Panc1 (cell line): ENCODE results near the gene ENOX2. TPM values are rescaled to one million over a fixed set of nuclear protein-coding genes. Genes with fewer than 3 reads are reported as not detected.

Source experiments
- ATAC-seq: fragments of 200-7000 bp; cut with Tn5 transposase; 2 replicates; pipeline ENCODE4 v1.9.1; 2020; ENCODE audit warnings: mild to moderate bottlenecking, moderate library complexity
- BruUV-seq: library from RNA; stranded (reverse); fragments of 400-500 nt; replicated peaks from 2 replicates; lab custom pipeline; 2021; lab: Mats Ljungman, UMichigan
- CTCF ChIA-PET: fragments of 300-600 bp; sonication (Branson Sonifier 250); formaldehyde crosslinking; loops from one replicate; lab custom pipeline; 2022; ENCODE audit warnings: antibody characterized with exemption; lab: Charles Lee
- POLR2A ChIA-PET: fragments of 300-600 bp; sonication (Branson Sonifier 250); formaldehyde crosslinking; loops from one replicate; lab custom pipeline; 2022; ENCODE audit warnings: antibody characterized with exemption; lab: Charles Lee
- DNase-seq: peaks from one replicate; pipeline ENCODE4 v3.0.0-alpha.2; 2010; ENCODE audit warnings: low read depth, low spot score
- H3K27ac ChIP-seq: 2 replicates; pipeline ENCODE4 v1.5.1; 2011; ENCODE audit warnings: mild to moderate bottlenecking, low read length, inconsistent platforms
- H3K27me3 ChIP-seq: fragments of 200-500 bp; sonication (Bioruptor generic); 2 replicates; pipeline ENCODE4 v1.6.0; 2014; ENCODE audit warnings: low read length, inconsistent platforms; ENCODE audit not compliant: control insufficient read depth, insufficient read depth
- H3K36me3 ChIP-seq: fragments of 200-500 bp; sonication (Bioruptor generic); 2 replicates; pipeline ENCODE4 v1.5.1; 2014; ENCODE audit warnings: inconsistent platforms, mild to moderate bottlenecking, low read length, moderate library complexity; ENCODE audit not compliant: control insufficient read depth, insufficient read depth
- H3K4me1 ChIP-seq: 2 replicates; pipeline ENCODE4 v1.5.1; 2011; ENCODE audit warnings: inconsistent platforms, mild to moderate bottlenecking, low read length, moderate library complexity; ENCODE audit not compliant: control insufficient read depth, insufficient read depth
- H3K4me3 ChIP-seq, 2 experiments: 2 replicates each; pipeline ENCODE4 v1.5.1; 2011 to 2012; ENCODE audit warnings: low read depth in 2 of 2, low read length in 2 of 2, mild to moderate bottlenecking in 2 of 2, inconsistent platforms in 1 of 2, moderate library complexity in 1 of 2
- H3K9me3 ChIP-seq: fragments of 200-500 bp; sonication (Bioruptor generic); 2 replicates; pipeline ENCODE4 v1.5.1; 2014; ENCODE audit warnings: low read depth, mild to moderate bottlenecking, inconsistent platforms, low read length, moderate library complexity; ENCODE audit not compliant: control insufficient read depth, insufficient read depth
- POLR2AphosphoS5 ChIP-seq: IDR thresholded peaks from 2 replicates; pipeline ENCODE4 v1.6.1; 2012; ENCODE audit warnings: mild to moderate bottlenecking, low read depth, low read length, moderate library complexity
- SIN3A ChIP-seq: IDR thresholded peaks from 2 replicates; pipeline ENCODE4 v1.6.1; 2012; ENCODE audit warnings: low read depth, mild to moderate bottlenecking, low read length, moderate library complexity, borderline replicate concordance; ENCODE audit not compliant: insufficient read depth
- TCF7L2 ChIP-seq: IDR thresholded peaks from 2 replicates; pipeline ENCODE4 v1.6.1; 2011; ENCODE audit warnings: mild to moderate bottlenecking, low read depth, low read length, inconsistent platforms
- in situ Hi-C: cut with HindIII; loops from 2 replicates; pipeline ENCODE4 v1.10.0; 2016; ENCODE audit warnings: low sequenced_read_pairs, low pct_unique_long_range_greater_than_20kb
- intact Hi-C: fragments of 100-400 bp; cut with micrococcal nuclease; formaldehyde crosslinking; loops from one replicate; pipeline ENCODE4 v1.10.0; 2022; ENCODE audit not compliant: unreplicated experiment
- total RNA-seq: library from RNA; stranded (reverse); gene quantifications from one replicate; pipeline ENCODE4 v1.2.1, GENCODE V29; 2021; ENCODE audit not compliant: unreplicated experiment
- TF ChIP-seq, protein P1 (sequence below): fragments of 450-650 bp; IDR thresholded peaks from 2 replicates; pipeline ENCODE4 v1.5.1; 2017; ENCODE audit warnings: mild to moderate bottlenecking
- TF ChIP-seq, protein P2 (sequence below), 2 experiments: IDR thresholded peaks; 2 replicates each; pipeline ENCODE4 v1.6.1; 2011 to 2012; ENCODE audit warnings: low read depth in 2 of 2, control low read depth in 1 of 2, low read length in 1 of 2, mild to moderate bottlenecking in 1 of 2, moderate library complexity in 1 of 2; ENCODE audit not compliant: insufficient read depth in 1 of 2

Gene ENOX2
- total RNA-seq, 1 experiment from 2014 or later: 12.4 TPM

DNA sequence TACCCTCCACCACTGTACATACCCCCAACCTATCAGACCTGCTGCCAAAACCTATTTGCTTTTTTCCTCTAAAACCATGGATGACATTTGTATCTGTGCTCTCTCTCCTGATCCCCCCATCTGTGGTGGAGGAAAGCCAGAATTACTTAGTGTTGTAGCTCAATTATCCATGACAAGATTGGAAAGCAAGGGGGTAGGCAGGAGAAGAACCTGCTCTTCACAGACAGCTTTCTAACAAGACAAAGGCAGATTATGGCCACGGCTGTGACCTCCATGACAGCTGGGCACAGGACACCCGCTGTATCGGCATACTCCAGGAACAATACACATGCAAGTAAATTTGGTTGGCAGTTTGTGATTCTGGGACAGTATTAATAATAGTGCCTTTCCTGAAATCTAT is 186.7 kb downstream of the ENOX2 start:
- intact Hi-C loops: no loop called here
- POLR2A ChIA-PET: no interaction called here
- ATAC-seq (no peak), DNase-seq (no peak)
- H3K27ac ChIP-seq: no peak overlapping the region
- no peaks in the 10 kb centered on the region for H3K36me3 ChIP-seq
- H3K9me3 ChIP-seq: no peaks in the 10 kb centered on the region
- no peak overlapping the region for H3K4me3 ChIP-seq
- in situ Hi-C loops: no loop called here
- no peaks in the 10 kb centered on the region for H3K4me1 ChIP-seq
- TF ChIP-seq, protein P1, sequence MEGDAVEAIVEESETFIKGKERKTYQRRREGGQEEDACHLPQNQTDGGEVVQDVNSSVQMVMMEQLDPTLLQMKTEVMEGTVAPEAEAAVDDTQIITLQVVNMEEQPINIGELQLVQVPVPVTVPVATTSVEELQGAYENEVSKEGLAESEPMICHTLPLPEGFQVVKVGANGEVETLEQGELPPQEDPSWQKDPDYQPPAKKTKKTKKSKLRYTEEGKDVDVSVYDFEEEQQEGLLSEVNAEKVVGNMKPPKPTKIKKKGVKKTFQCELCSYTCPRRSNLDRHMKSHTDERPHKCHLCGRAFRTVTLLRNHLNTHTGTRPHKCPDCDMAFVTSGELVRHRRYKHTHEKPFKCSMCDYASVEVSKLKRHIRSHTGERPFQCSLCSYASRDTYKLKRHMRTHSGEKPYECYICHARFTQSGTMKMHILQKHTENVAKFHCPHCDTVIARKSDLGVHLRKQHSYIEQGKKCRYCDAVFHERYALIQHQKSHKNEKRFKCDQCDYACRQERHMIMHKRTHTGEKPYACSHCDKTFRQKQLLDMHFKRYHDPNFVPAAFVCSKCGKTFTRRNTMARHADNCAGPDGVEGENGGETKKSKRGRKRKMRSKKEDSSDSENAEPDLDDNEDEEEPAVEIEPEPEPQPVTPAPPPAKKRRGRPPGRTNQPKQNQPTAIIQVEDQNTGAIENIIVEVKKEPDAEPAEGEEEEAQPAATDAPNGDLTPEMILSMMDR: no peak
- no peak for TF ChIP-seq POLR2AphosphoS5
- TF ChIP-seq SIN3A: no peak
- TF ChIP-seq, protein P2, sequence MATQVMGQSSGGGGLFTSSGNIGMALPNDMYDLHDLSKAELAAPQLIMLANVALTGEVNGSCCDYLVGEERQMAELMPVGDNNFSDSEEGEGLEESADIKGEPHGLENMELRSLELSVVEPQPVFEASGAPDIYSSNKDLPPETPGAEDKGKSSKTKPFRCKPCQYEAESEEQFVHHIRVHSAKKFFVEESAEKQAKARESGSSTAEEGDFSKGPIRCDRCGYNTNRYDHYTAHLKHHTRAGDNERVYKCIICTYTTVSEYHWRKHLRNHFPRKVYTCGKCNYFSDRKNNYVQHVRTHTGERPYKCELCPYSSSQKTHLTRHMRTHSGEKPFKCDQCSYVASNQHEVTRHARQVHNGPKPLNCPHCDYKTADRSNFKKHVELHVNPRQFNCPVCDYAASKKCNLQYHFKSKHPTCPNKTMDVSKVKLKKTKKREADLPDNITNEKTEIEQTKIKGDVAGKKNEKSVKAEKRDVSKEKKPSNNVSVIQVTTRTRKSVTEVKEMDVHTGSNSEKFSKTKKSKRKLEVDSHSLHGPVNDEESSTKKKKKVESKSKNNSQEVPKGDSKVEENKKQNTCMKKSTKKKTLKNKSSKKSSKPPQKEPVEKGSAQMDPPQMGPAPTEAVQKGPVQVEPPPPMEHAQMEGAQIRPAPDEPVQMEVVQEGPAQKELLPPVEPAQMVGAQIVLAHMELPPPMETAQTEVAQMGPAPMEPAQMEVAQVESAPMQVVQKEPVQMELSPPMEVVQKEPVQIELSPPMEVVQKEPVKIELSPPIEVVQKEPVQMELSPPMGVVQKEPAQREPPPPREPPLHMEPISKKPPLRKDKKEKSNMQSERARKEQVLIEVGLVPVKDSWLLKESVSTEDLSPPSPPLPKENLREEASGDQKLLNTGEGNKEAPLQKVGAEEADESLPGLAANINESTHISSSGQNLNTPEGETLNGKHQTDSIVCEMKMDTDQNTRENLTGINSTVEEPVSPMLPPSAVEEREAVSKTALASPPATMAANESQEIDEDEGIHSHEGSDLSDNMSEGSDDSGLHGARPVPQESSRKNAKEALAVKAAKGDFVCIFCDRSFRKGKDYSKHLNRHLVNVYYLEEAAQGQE (IDR thresholded peaks at IDR 0.05; ENCODE audit: insufficient read depth in 1 of 2, low read depth in 2 of 2, low read length in 1 of 2): no peak
- TF ChIP-seq TCF7L2: no peak
- BruUV-seq: no TSS peak
- CTCF ChIA-PET: no interaction called here
- H3K27me3 ChIP-seq: no peaks in the 10 kb centered on the region

DNA sequence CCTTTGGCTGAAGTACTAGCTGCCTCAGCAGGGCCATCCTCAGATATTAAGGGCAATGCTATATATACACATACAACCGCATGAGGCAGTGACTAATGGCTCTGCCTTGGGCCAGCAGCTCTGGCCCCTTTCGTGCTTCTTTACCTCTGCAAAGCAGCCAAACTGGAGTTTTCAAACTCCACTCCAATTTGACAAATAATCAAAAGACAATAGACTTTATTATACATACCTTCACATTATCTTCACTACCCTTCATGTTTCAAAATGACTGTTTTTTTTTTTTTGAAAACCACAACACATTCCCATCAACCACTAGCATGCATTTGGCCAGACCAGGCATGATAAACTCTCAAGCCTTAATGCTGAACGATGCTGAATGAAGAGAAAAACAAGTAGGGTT is 187.7 kb downstream of the ENOX2 start:
- ChIA-PET CTCF (no interaction called here), POLR2A (no interaction called here)
- intact Hi-C loops: no loop called here
- H3K4me3 ChIP-seq: no peak overlapping the region
- H3K36me3 ChIP-seq: no peaks in the 10 kb centered on the region
- TF ChIP-seq TCF7L2: no peak
- TF ChIP-seq POLR2AphosphoS5: no peak
- TF ChIP-seq, protein P1: no peak
- TF ChIP-seq, protein P2 (IDR thresholded peaks at IDR 0.05; ENCODE audit: insufficient read depth in 1 of 2, low read depth in 2 of 2, low read length in 1 of 2): no peak
- TF ChIP-seq SIN3A: no peak
- in situ Hi-C loops: no loop called here
- ATAC-seq (no peak), DNase-seq (no peak)
- no peak overlapping the region for H3K27ac ChIP-seq
- no peaks in the 10 kb centered on the region for H3K4me1 ChIP-seq
- H3K9me3 ChIP-seq: no peaks in the 10 kb centered on the region
- no peaks in the 10 kb centered on the region for H3K27me3 ChIP-seq
- BruUV-seq: no TSS peak
